Activated CD4-positive, alpha-beta T cell treated with anti-CD3 and anti-CD28 coated beads, Interleukin-10, Interleukin-2, amounts not matched to agents 100 ng/mL and 50 ng/mL, durations not matched to agents 16 hours and 8 hours (primary cell): ENCODE data around the gene WNT4.

Experiments used
- DNase-seq: peaks from one replicate; pipeline ENCODE4 v3.0.0-alpha.2; 2020

The WNT4 gene

GRCh38 chr1:22143065-22144033 lies at the start of gene WNT4:
WNT4 (minus strand) TSS chr1:22143097; CDS start chr1:22142922, 175 bp downstream.
- peak; percentile 17 for DNase-seq

GRCh38 chr1:22190731-22191130 lies 47.8 kb upstream of the WNT4 start:
- DNase-seq, result no peak

- no peak for DNase-seq
Observed at GRCh38 chr1:22190251-22190650, 47.4 kb upstream of the WNT4 start.

- DNase-seq, result no peak
Observed at GRCh38 chr1:22189619-22190018, 46.7 kb upstream of the WNT4 start.

- DNase-seq, result no peak
Observed at GRCh38 chr1:22188914-22189313, 46.0 kb upstream of the WNT4 start.

GRCh38 chr1:22188436-22188835 lies 45.5 kb upstream of the WNT4 start:
- DNase-seq, result no peak

GRCh38 chr1:22186311-22186710 lies 43.4 kb upstream of the WNT4 start:
- no peak for DNase-seq

- DNase-seq, result no peak
Observed at GRCh38 chr1:22184892-22185612, 42.2 kb upstream of the WNT4 start.

GRCh38 chr1:22184454-22184853 lies 41.6 kb upstream of the WNT4 start:
- no peak for DNase-seq

GRCh38 chr1:22182715-22183114 lies 39.8 kb upstream of the WNT4 start:
- DNase-seq, result no peak

- DNase-seq, result no peak
Observed at GRCh38 chr1:22179197-22179803, 36.4 kb upstream of the WNT4 start.

- DNase-seq, result peak; percentile 22
Observed at GRCh38 chr1:22177354-22178003, 34.6 kb upstream of the WNT4 start.

GRCh38 chr1:22176258-22176657 lies 33.4 kb upstream of the WNT4 start:
- DNase-seq, result peak; percentile 31

GRCh38 chr1:22174446-22175220 lies 31.7 kb upstream of the WNT4 start:
- no peak for DNase-seq

GRCh38 chr1:22171951-22172715 lies 29.2 kb upstream of the WNT4 start:
- DNase-seq, result no peak

- DNase-seq, result no peak
Observed at GRCh38 chr1:22169816-22170215, 26.9 kb upstream of the WNT4 start.

- no peak for DNase-seq
Observed at GRCh38 chr1:22168412-22168973, 25.6 kb upstream of the WNT4 start.

GRCh38 chr1:22166439-22166838 lies 23.5 kb upstream of the WNT4 start:
- no peak for DNase-seq

GRCh38 chr1:22164841-22165808 lies 22.2 kb upstream of the WNT4 start:
- DNase-seq, result no peak

- no peak for DNase-seq
Observed at GRCh38 chr1:22163564-22163963, 20.7 kb upstream of the WNT4 start.
